ENCODE measurements around the gene COBLL1.

- TF ChIP-seq EZH2 (IDR thresholded peaks at IDR 0.05; ENCODE audit: borderline replicate concordance, low read depth, low read length, severe bottlenecking) (no peak), CTCF (IDR thresholded peaks at IDR 0.05; ENCODE audit: borderline replicate concordance, extremely low read depth, low read length, poor library complexity, severe bottlenecking) (no peak)
These were observed 160.6 kb downstream of the COBLL1 start for GRCh38 chr2:164681009-164681408.

Measured in DND-41 (cell line).